Iris pigment epithelial cell (primary cell): Measurements from ENCODE around the gene AADACL4.
"Not testable (repeated sequence)": the region's sequence is repeated elsewhere in the genome, so short reads cannot be mapped to it uniquely, and the experiment has no call there.

Experiments used
- DNase-seq: peaks from one replicate; pipeline ENCODE4 v3.0.0-alpha.2; 2011; ENCODE audit warnings: low read depth

AADACL4 gene

DNA sequence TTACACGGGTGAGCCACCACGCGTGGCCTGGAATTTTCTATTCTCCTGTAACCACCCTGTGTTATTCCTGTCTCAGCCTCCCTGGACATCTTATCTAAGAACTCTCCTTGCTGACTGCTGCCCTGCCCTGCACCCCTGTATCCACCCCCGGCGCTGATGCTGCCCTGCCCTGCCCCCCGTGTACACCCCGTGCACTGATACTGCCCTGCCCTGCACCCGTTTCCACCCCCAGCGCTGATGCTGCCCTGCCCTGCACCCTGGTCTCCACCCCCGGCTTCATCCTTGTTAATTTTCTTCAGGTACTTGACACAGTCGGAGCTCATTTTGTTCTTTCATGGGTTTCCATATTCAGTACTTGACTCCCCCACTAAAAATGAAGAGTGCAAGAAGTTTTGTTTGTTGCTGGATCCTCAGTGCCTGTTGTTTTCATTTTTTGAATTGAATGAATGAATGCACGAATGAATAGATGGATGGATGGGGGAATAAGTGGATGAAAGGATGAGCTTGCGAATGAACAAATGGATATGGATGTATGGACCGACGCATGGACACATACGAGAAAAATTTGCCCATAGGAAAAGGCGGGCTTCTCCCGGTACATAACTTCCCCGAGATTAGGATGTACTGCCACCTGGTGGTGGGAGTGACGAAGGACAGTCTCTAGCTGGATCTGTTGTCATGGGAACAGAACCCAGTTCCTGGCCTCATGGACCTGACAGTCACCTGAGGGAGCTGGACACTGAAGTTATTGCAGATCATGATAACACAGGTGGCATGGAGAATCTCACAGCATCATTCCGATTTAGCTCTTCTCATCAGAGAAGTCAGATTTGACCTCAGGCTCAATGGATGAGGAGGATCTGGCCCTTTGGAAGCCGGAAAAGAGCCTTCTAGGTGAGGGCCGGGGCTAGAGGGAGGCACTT is 14.9 kb downstream of the AADACL4 start:
- DNase-seq: peak; percentile 69

DNA sequence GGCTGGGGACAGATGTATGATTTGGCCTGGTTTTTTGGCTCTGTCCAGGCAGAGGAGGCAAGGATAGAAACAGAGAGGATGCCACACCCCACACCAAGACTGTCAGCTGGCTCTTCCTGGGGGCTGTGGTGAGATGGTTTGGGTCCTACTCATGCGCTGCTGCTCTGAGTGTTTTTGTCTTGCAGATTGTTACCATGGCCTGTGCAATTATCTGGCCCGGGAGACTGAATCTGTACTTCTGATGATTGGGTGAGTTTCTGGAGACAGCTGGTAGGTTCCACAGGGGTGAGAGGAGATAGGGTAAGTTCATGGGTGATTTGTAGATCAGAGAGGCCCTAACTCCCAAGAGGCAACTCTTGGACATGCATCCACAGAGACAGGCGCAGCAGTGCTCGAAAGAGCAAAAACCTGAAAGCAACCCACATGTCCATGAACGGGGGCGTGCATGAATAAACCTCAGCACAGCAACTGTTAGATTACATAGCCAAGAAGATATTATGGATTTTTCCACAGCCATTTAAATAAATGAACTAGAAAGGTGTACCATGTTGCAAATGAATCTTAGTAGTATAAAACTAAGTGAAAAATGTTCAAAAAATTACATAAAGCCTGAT is 17.8 kb downstream of the AADACL4 start:
- no peak for DNase-seq

GRCh38 chr1:12662556-12662955 is 18.7 kb downstream of the AADACL4 start:
- DNase-seq: no peak

- DNase-seq: peak; percentile 14
These were observed 21.6 kb downstream of the AADACL4 start for GRCh38 chr1:12665511-12665910.

GRCh38 chr1:12666141-12666735 is 22.4 kb downstream of the AADACL4 start:
- peak; percentile 45 for DNase-seq

DNA sequence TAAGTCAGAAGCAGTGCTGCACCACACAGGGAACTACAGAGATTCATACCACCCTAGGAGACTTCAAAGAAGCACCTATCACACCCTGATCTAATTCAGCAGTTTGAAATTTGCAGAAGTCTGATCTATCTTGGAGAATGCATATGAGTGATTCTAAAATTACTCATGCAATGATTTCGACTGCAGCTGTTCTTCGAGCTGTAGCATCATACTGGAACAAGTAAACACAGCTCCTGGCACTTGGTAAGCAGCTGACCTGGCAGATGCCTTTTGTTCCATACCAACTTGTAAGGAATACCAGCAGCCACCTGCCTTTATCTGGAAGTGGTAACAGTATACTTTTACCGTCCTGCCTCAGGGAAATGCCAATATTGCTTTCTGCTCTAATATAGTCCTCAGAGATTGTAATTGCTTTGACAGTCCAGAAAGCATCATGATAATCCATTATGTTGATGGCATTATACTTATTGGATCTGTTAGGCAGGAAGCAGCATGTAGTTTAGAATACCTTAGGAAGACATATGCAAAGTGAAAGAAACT is 25.7 kb downstream of the AADACL4 start:
- DNase-seq: peak; percentile 33

- no peak for DNase-seq
These were observed 30.5 kb downstream of the AADACL4 start for GRCh38 chr1:12674358-12674757.

- DNase-seq: not testable (repeated sequence)
These were observed 32.2 kb downstream of the AADACL4 start for GRCh38 chr1:12676122-12676521.

DNA sequence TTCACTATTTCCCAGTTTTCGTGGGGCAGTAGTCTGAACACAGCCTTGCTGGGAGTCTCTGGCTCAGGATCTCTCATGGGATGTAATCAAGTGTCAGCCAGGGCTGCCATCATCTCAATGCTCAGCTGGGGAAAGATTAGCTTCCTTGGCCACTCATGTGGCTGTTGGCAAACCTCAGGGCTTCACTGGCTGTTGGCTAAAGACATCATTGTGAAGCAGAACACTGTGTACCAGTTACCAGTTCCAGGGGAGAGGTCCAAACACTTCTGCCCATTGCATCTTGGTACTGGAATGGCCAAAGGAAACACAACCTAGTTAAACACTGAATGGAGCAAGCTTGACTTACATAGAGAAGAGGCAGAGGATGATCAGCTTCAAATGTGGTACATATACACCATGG is 33.7 kb downstream of the AADACL4 start:
- no peak for DNase-seq

DNA sequence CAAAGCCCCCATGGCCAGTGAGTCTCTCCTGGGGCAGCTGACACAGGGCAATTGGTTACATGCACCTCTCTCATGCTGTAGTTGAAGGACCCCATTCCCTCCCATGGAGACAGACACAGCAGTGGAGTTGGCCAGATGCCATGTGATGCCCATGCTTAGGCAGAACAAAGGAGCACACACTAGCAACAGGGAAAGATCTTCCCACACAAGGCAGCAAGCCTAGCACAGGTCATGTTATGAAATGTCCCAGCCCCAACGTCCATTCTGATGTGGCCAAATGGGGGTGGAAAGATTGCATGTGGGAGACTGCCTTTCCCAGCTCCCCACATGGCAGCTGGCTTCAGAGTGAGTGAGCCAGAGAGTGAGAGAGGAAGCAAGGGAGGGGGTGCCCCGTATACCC is 34.5 kb downstream of the AADACL4 start:
- DNase-seq: no peak

GRCh38 chr1:12678820-12679219 is 34.9 kb downstream of the AADACL4 start:
- no peak for DNase-seq

GRCh38 chr1:12690156-12690555 is 46.3 kb downstream of the AADACL4 start:
- DNase-seq: no peak

- DNase-seq: peak; percentile 42
These were observed 49.3 kb downstream of the AADACL4 start for GRCh38 chr1:12692967-12693782.

DNA sequence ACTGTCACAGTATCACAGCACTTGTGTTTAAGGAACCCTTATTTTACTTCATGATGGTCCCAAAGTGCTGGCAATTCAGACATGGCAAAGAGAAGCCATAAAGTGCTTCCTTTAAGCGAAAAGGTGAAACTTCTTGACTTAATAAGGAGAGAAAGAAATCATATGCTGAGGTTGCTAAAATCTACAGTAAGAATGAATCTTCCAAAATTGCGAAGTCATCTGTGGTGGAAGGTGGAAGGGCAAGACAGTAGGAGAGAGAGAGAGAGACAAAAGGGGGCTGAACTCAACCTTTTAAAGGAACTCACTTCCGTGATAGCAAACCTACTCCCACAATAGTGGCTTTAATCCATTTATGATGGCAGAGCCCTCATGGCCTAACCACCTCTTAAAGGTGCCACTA is 52.8 kb downstream of the AADACL4 start:
- DNase-seq: no peak

DNA sequence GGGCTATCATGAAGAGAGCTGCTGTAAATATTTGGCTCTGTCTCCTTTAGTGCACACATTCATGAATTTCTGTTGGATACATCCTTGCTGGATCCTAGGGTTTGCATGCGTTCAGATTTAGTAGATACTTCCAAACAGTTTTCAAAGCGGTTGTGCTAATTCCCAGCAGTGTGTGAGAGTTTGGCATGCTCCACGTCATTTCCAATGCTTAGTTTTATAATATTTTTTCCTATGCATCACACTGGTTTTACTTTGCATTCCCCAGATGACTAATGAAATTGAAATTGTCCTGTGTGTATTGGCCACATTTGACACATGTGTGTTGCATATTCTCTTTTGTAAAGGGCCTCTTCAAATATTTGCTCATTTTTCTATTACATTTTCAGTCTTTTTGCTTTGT is 53.5 kb downstream of the AADACL4 start:
- no peak for DNase-seq

- DNase-seq: no peak
These were observed 60.1 kb downstream of the AADACL4 start for GRCh38 chr1:12703821-12704451.

- no peak for DNase-seq
These were observed 62.2 kb downstream of the AADACL4 start for GRCh38 chr1:12706061-12706460.

- no peak for DNase-seq
These were observed 64.7 kb downstream of the AADACL4 start for GRCh38 chr1:12708396-12709090.

DNA sequence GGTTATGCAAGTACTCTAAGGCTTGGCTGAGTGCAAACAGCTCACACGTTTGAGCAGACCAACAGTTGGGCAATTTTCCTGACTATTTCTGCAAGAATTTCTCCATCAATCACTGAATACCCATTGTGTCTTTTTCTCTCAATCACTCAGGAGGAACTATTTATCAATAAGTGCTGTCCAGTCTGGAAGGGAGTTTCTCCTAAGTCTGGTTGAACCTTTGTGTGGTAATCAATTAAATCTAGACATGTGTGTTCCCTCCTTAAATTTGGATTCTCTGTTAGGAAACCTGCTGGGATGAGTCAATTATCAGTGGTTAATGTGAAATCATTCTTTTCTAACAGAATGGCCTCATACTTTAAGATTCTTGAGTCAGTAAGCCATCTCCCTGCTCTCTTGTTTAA is 65.2 kb downstream of the AADACL4 start:
- DNase-seq: no peak

- DNase-seq: no peak
These were observed 65.8 kb downstream of the AADACL4 start for GRCh38 chr1:12709696-12710095.

- no peak for DNase-seq
These were observed 67.7 kb downstream of the AADACL4 start for GRCh38 chr1:12711536-12711935.
